Testis (tissue), 5 donors: ENCODE data around the gene TSC22D1. TPM values are rescaled to one million over a fixed set of nuclear protein-coding genes. Genes with fewer than 3 reads are reported as not detected.

Source experiments
- DNase-seq: peaks from one replicate; pipeline ENCODE4 v3.0.0-alpha.2; 2019
- H3K27ac ChIP-seq, 2 donors: fragments of 200-600 bp; sonication (generic); one replicate each; pipeline ENCODE4 v1.5.1; 2019
- H3K27me3 ChIP-seq: fragments of 200-600 bp; sonication (generic); one replicate; pipeline ENCODE4 v1.5.1; 2019
- H3K36me3 ChIP-seq: fragments of 200-600 bp; sonication (generic); one replicate; pipeline ENCODE4 v1.5.1; 2017; ENCODE audit warnings: low read depth; ENCODE audit errors: missing control alignments
- H3K4me1 ChIP-seq: fragments of 200-600 bp; sonication (generic); one replicate; pipeline ENCODE4 v1.5.1; 2019
- H3K4me3 ChIP-seq, 2 donors: fragments of 200-600 bp; sonication (generic); one replicate each; pipeline ENCODE4 v1.5.1; 2017 to 2019
- H3K9me3 ChIP-seq: fragments of 200-600 bp; sonication (generic); one replicate; pipeline ENCODE4 v1.5.1; 2017
- CTCF ChIP-seq, 3 experiments: fragments of 450-650 bp in 2 of 3; fragments of 200-600 bp in 1 of 3; sonication (generic) in 1 of 3; IDR thresholded peaks; one replicate each; pipeline ENCODE4 v1.5.1; 2016 to 2019; ENCODE audit warnings: antibody characterized with exemption in 3 of 3, mild to moderate bottlenecking in 2 of 3, moderate library complexity in 1 of 3
- POLR2A ChIP-seq: fragments of 450-650 bp; IDR thresholded peaks from one replicate; pipeline ENCODE4 v1.6.1; 2017; ENCODE audit warnings: antibody characterized with exemption, mild to moderate bottlenecking, moderate library complexity
- whole genome bisulfite sequencing, 2 donors: methylation state at CpG; one replicate each; pipeline ENCODE4 v1.1.5; 2018; 5-methylcytosine and 5-hydroxymethylcytosine counted together
- intact Hi-C: fragments of 100-400 bp; cut with DNase I; formaldehyde crosslinking; loops from one replicate; pipeline ENCODE4 v1.15.1; 2023; ENCODE audit warnings: low total_unique reads
- long read RNA-seq, 2 donors: transcript quantifications; one replicate each; lab custom pipeline, GENCODE V29; 2026
- polyA plus RNA-seq: library from polyadenylated mRNA; stranded (reverse); fragments of 350-450 nt; fragmentation: Illumina TruSeq; extraction: RNeasy Lipid Tissue Mini Kit (QIAGEN cat#74804); gene quantifications from one replicate; pipeline ENCODE4 v1.2.3, GENCODE V29; 2014; ENCODE audit warnings: low read depth, low replicate concordance; ENCODE audit not compliant: insufficient read depth
- total RNA-seq, 2 donors: library from RNA; depleted of rRNA; stranded (reverse); fragments of >200 nt; gene quantifications; one replicate each; pipeline ENCODE4 v1.2.3, GENCODE V29; 2016

The TSC22D1 gene
- total RNA-seq: 100 to 1,000 TPM; 189 to 193 TPM
- polyA plus RNA-seq: 227 TPM
- long read RNA-seq, donor 1, full-length matches to known transcripts: 171 of 171 reads
- long read RNA-seq, donor 1, partial matches to known transcripts: 0 of 171 reads
- long read RNA-seq, donor 1, other reads (novel, unspliced or antisense): 0 of 171 reads
- long read RNA-seq, donor 2, full-length matches to known transcripts: 67 of 75 reads
- long read RNA-seq, donor 2, partial matches to known transcripts: 8 of 75 reads
- long read RNA-seq, donor 2, other reads (novel, unspliced or antisense): 0 of 75 reads

- intact Hi-C loops: no loop called here
- H3K27me3 ChIP-seq: no peaks in the 10 kb centered on the region
These were observed at the start of gene TSC22D1 for GRCh38 chr13:44575741-44576350. TSS of gene TSC22D1 (minus strand) at chr13:44576330. CDS start at chr13:44576074, 256 bp downstream.

DNA sequence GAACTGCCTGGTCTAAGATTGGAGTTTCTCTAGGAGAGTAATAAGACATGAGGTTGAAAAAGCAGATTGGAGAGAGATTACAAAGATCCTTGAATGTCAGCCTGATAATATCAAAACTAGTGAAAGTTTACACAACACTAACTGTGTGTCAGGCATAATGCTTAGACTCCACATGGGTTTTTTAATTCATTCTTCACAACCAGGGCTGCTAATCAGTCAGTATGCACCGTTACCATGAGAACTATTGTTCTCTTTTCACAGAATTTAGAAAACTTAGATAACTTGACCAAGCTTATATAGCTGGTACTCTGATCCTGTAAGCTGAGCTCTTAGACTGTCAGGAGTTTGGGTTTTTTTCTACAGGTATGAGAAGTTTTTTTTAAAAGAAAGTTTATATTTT lies 46.6 kb upstream of the TSC22D1 start:
- no peak overlapping the region for H3K27ac ChIP-seq
- no peaks in the 10 kb centered on the region for H3K36me3 ChIP-seq
- DNase-seq: no peak
- no peak for TF ChIP-seq POLR2A
- no peak for TF ChIP-seq CTCF (IDR thresholded peaks at IDR 0.05)
- H3K4me3 ChIP-seq: no peak overlapping the region
- intact Hi-C loops: no loop called here
- WGBS, 2 donors: 56 to 63% methylated on average over 1 of the region's 1 CpG
- H3K9me3 ChIP-seq: no peaks in the 10 kb centered on the region
- H3K27me3 ChIP-seq: no peaks in the 10 kb centered on the region
- H3K4me1 ChIP-seq: no peaks in the 10 kb centered on the region

More at GRCh38 chr13:44575741-44576350, at the start of gene TSC22D1:
- Histone ChIP-seq H3K36me3 (no peaks in the 10 kb centered on the region), H3K4me3 (peak within 1 kb of the TSS; percentile 86 to 94), H3K27ac (peak within 1 kb of the TSS; percentile 96 to 99), H3K4me1 (peaks cover 15% of the 10 kb centered on the region), H3K9me3 (no peaks in the 10 kb centered on the region)
- WGBS, 2 donors: 0% methylated on average over 30 to 51 of the region's 51 CpGs
- TF ChIP-seq CTCF (IDR thresholded peaks at IDR 0.05) (peak in 2 of 3 experiments; percentile 0 to 9), POLR2A (no peak)
- peak; percentile 65 for DNase-seq

- TF ChIP-seq CTCF (IDR thresholded peaks at IDR 0.05): no peak
- no peak for TF ChIP-seq POLR2A
- no peaks in the 10 kb centered on the region for H3K9me3 ChIP-seq
- no peaks in the 10 kb centered on the region for H3K36me3 ChIP-seq
- H3K27me3 ChIP-seq: no peaks in the 10 kb centered on the region
- 56 to 60% methylated on average over 1 of the region's 1 CpG for WGBS, 2 donors
- H3K4me1 ChIP-seq: no peaks in the 10 kb centered on the region
- DNase-seq: no peak
- H3K27ac ChIP-seq: no peak overlapping the region
- no peak overlapping the region for H3K4me3 ChIP-seq
- intact Hi-C loops: no loop called here
These were observed 46.1 kb upstream of the TSC22D1 start for GRCh38 chr13:44622261-44622660.

GRCh38 chr13:44620057-44620456 lies 43.9 kb upstream of the TSC22D1 start:
- TF ChIP-seq CTCF (IDR thresholded peaks at IDR 0.05) (no peak), POLR2A (no peak)
- DNase-seq: no peak
- Histone ChIP-seq H3K27me3 (no peaks in the 10 kb centered on the region), H3K9me3 (no peaks in the 10 kb centered on the region), H3K4me1 (no peaks in the 10 kb centered on the region), H3K36me3 (no peaks in the 10 kb centered on the region), H3K27ac (no peak overlapping the region), H3K4me3 (no peak overlapping the region)
- intact Hi-C loops: no loop called here
